B cell (primary cell): ENCODE measurements around the gene STYK1. TPM values are rescaled to one million over a fixed set of nuclear protein-coding genes. Genes with fewer than 3 reads are reported as not detected.

Source experiments
- ATAC-seq: fragments of 200-7000 bp; cut with Tn5 transposase; one replicate; pipeline ENCODE4 v1.10.0; 2021; ENCODE audit warnings: low read depth, mild to moderate bottlenecking, moderate number of reproducible peaks, moderate library complexity
- CTCF ChIA-PET: fragments of 350-600 bp; sonication (Branson Sonifier 250); formaldehyde crosslinking; loops from one replicate; lab custom pipeline; 2021; ENCODE audit warnings: antibody characterized with exemption, inconsistent platforms; lab: Charles Lee
- POLR2A ChIA-PET: fragments of 350-600 bp; sonication (Branson Sonifier 250); formaldehyde crosslinking; loops from one replicate; lab custom pipeline; 2021; ENCODE audit warnings: antibody characterized with exemption; lab: Charles Lee
- DNase-seq: peaks from one replicate; pipeline ENCODE4 v3.0.0; 2013
- H2AFZ ChIP-seq: 2 replicates; pipeline ENCODE4 v1.6.1; 2012; ENCODE audit warnings: mild to moderate bottlenecking, low read depth, low read length; ENCODE audit not compliant: insufficient read depth, poor library complexity, severe bottlenecking
- H3K27ac ChIP-seq, 2 donors: 1 replicate in 1 of 2; 2 replicates in 1 of 2; pipeline ENCODE4 v1.5.1; 2012 to 2013; ENCODE audit warnings: low read length in 2 of 2, mild to moderate bottlenecking in 2 of 2, moderate library complexity in 1 of 2
- H3K27me3 ChIP-seq, 4 experiments: fragments of 200-600 bp in 1 of 4; sonication (generic) in 1 of 4; replicated peaks in 1 of 4; 1 replicate in 2 of 4; 2 replicates in 2 of 4; pipeline versions ENCODE4 v1.6.1 to v1.7.0; 2013 to 2016; ENCODE audit warnings: low read length in 3 of 4, mild to moderate bottlenecking in 2 of 4, mixed read lengths in 1 of 4, moderate library complexity in 1 of 4; ENCODE audit not compliant: insufficient read depth in 4 of 4, control insufficient read depth in 3 of 4; ENCODE audit errors: control extremely low read depth in 1 of 4
- H3K36me3 ChIP-seq, 2 experiments: replicated peaks in 1 of 2; 1 replicate in 1 of 2; 2 replicates in 1 of 2; pipeline versions ENCODE4 v1.6.1 to v1.7.1; 2013; ENCODE audit warnings: low read length in 1 of 2; ENCODE audit not compliant: insufficient read depth in 2 of 2, control insufficient read depth in 1 of 2; ENCODE audit errors: control extremely low read depth in 1 of 2, extremely low read depth in 1 of 2
- H3K4me1 ChIP-seq, 2 donors: fragments of 200-600 bp in 1 of 2; sonication (generic) in 1 of 2; 1 replicate in 1 of 2; 2 replicates in 1 of 2; pipeline versions ENCODE4 v1.5.1 to v1.6.1; 2013 to 2017; ENCODE audit warnings: low read length in 2 of 2; ENCODE audit not compliant: control insufficient read depth in 2 of 2, insufficient read depth in 2 of 2
- H3K4me2 ChIP-seq: replicated peaks from 2 replicates; pipeline ENCODE3; 2012; ENCODE audit warnings: mild to moderate bottlenecking, low read depth, low read length; ENCODE audit not compliant: poor library complexity, severe bottlenecking
- H3K4me3 ChIP-seq, 5 experiments: fragments of 200-600 bp in 1 of 5; sonication (generic) in 1 of 5; 1 replicate in 3 of 5; 2 replicates in 2 of 5; pipeline versions ENCODE4 v1.5.1 to v1.7.0; 2011 to 2016; ENCODE audit warnings: low read length in 4 of 5, mild to moderate bottlenecking in 4 of 5, low read depth in 2 of 5, control low read depth in 1 of 5, moderate library complexity in 1 of 5; ENCODE audit not compliant: insufficient read depth in 1 of 5; ENCODE audit errors: control extremely low read depth in 1 of 5, extremely low read depth in 1 of 5
- H3K79me2 ChIP-seq: fragments of 200-600 bp; sonication (generic); one replicate; pipeline ENCODE4 v1.6.0; 2016; ENCODE audit warnings: low read length; ENCODE audit not compliant: control insufficient read depth, insufficient read depth
- H3K9ac ChIP-seq: fragments of 200-600 bp; sonication (generic); 2 replicates; pipeline ENCODE4 v1.6.1; 2017; ENCODE audit warnings: mild to moderate bottlenecking, low read length, moderate library complexity
- H3K9me3 ChIP-seq, 3 donors: one replicate each; pipeline versions ENCODE4 v1.6.1 to v1.7.1; 2013; ENCODE audit warnings: low read length in 2 of 3; ENCODE audit not compliant: control insufficient read depth in 2 of 3, insufficient read depth in 1 of 3; ENCODE audit errors: control extremely low read depth in 1 of 3
- H4K20me1 ChIP-seq: 2 replicates; pipeline ENCODE4 v1.6.0; 2012; ENCODE audit warnings: mild to moderate bottlenecking, low read length; ENCODE audit not compliant: insufficient read depth, control insufficient read depth, poor library complexity, severe bottlenecking
- H3K27ac Mint-ChIP-seq: one replicate; pipeline ENCODE4 v1.8.0; 2021; ENCODE audit warnings: mixed read lengths
- H3K27me3 Mint-ChIP-seq: one replicate; pipeline ENCODE4 v1.8.0; 2021; ENCODE audit warnings: mixed read lengths
- H3K4me1 Mint-ChIP-seq: one replicate; pipeline ENCODE4 v1.8.0; 2021; ENCODE audit warnings: mixed read lengths
- H3K4me3 Mint-ChIP-seq: one replicate; pipeline ENCODE4 v1.8.0; 2021; ENCODE audit warnings: mixed read lengths
- H3K9me3 Mint-ChIP-seq: one replicate; pipeline ENCODE4 v1.8.0; 2022; ENCODE audit warnings: mixed read lengths; ENCODE audit not compliant: insufficient read depth
- CTCF ChIP-seq: fragments of 200-600 bp; IDR thresholded peaks from one replicate; pipeline ENCODE4 v1.8.0; 2022; ENCODE audit warnings: antibody characterized with exemption, mild to moderate bottlenecking
- EZH2 ChIP-seq: IDR thresholded peaks from 2 replicates; pipeline ENCODE4 v1.6.1; 2012; ENCODE audit warnings: borderline replicate concordance, low read depth, mild to moderate bottlenecking, moderate library complexity, low read length; ENCODE audit not compliant: insufficient read depth, poor library complexity, severe bottlenecking
- WGBS: methylation state at CpG from one replicate; pipeline ENCODE4 v1.1.5; 2013; ENCODE audit warnings: missing lambda C conversion rate; ENCODE audit not compliant: insufficient coverage; 5-methylcytosine and 5-hydroxymethylcytosine counted together
- intact Hi-C: fragments of 100-400 bp; cut with micrococcal nuclease; formaldehyde crosslinking; loops from one replicate; pipeline ENCODE4 v1.10.0; 2022
- polyA plus RNA-seq: library from polyadenylated mRNA; depleted of rRNA; stranded (reverse); fragments of >200 nt; gene quantifications from 2 replicates; pipeline ENCODE4 v1.2.3, GENCODE V29; 2012
- total RNA-seq, 2 donors: library from RNA; stranded (reverse); fragments of 120-200 nt in 1 of 2; gene quantifications; 1 replicate in 1 of 2; 2 replicates in 1 of 2; pipeline versions ENCODE4 v1.2.3 to v1.2.4, GENCODE V29; 2013 to 2022

The STYK1 gene
- total and polyA plus RNA-seq, 2 donors (not counting 1 experiment from before 2014, with no cell fraction given) = not detected

- WGBS = no CpG with 5 or more reads among the region's 1 CpG
- TF ChIP-seq EZH2 = no peak
- no peak for TF ChIP-seq CTCF
- H3K27me3 ChIP-seq = peaks cover 0 to 14% (median 3%) of the 10 kb centered on the region in 4 experiments
- DNase-seq = no peak
- no peaks in the 10 kb centered on the region for H3K79me2 ChIP-seq
- H3K9me3 ChIP-seq = peaks cover 0 to 8% (median 0%) of the 10 kb centered on the region in 3 donors
- Mint-ChIP-seq H3K27me3 (peaks cover 28% of the 10 kb centered on the region), H3K4me3 (no peak overlapping the region), H3K27ac (no peak overlapping the region), H3K9me3 (no peaks in the 10 kb centered on the region), H3K4me1 (peaks cover 20% of the 10 kb centered on the region)
- no peak overlapping the region for H3K27ac ChIP-seq
- no peak overlapping the region for H3K4me3 ChIP-seq
- CTCF ChIA-PET = no interaction called here
- POLR2A ChIA-PET = no interaction called here
- no peak overlapping the region for H2AFZ ChIP-seq
- intact Hi-C loops = no loop called here
- H3K36me3 ChIP-seq = no peaks in the 10 kb centered on the region
- peaks cover 12 to 23% of the 10 kb centered on the region in 2 donors for H3K4me1 ChIP-seq
- no peak overlapping the region for H3K9ac ChIP-seq
- ATAC-seq = no peak
- H3K4me2 ChIP-seq = no peak overlapping the region
- no peaks in the 10 kb centered on the region for H4K20me1 ChIP-seq
These were observed 4.3 kb downstream of the STYK1 start for GRCh38 chr12:10669533-10669932.

GRCh38 chr12:10668526-10668925 lies 5.3 kb downstream of the STYK1 start:
- CTCF ChIA-PET = no interaction called here

More at GRCh38 chr12:10668526-10668925, 5.3 kb downstream of the STYK1 start:
- no peaks in the 10 kb centered on the region for H3K79me2 ChIP-seq
- H3K9ac ChIP-seq = peak overlapping the region; percentile 52
- peak overlapping the region in 3 of 5 experiments; percentile 13 to 33 (median 20) for H3K4me3 ChIP-seq
- H3K4me1 ChIP-seq = peaks cover 2 to 13% of the 10 kb centered on the region in 2 donors
- H3K36me3 ChIP-seq = no peaks in the 10 kb centered on the region
- no peak overlapping the region for H3K27ac Mint-ChIP-seq
- intact Hi-C loops = no loop called here
- peak overlapping the region; percentile 67 for H3K4me2 ChIP-seq
- WGBS = 50% methylated on average over 5 of the region's 5 CpGs
- no peak overlapping the region for H3K27ac ChIP-seq
- POLR2A ChIA-PET = no interaction called here
- H3K9me3 ChIP-seq = no peaks in the 10 kb centered on the region
- H3K9me3 Mint-ChIP-seq = no peaks in the 10 kb centered on the region
- DNase-seq (peak; percentile 15), ATAC-seq (no peak)
- H3K27me3 Mint-ChIP-seq = peaks cover 26% of the 10 kb centered on the region
- peaks cover 0 to 7% (median under 1%) of the 10 kb centered on the region in 4 experiments for H3K27me3 ChIP-seq
- no peaks in the 10 kb centered on the region for H4K20me1 ChIP-seq
- H2AFZ ChIP-seq = peak overlapping the region; percentile 42
- peaks cover 11% of the 10 kb centered on the region for H3K4me1 Mint-ChIP-seq
- H3K4me3 Mint-ChIP-seq = peak overlapping the region; percentile 55
- TF ChIP-seq CTCF (no peak), EZH2 (no peak)
